GM12874 (cell line): ENCODE results near the gene MAP2.

Experiments used
- CTCF ChIP-seq: IDR thresholded peaks from 2 replicates; pipeline ENCODE4 v1.5.1; 2011; ENCODE audit warnings: low read depth, mild to moderate bottlenecking, control low read depth, low read length, moderate library complexity; ENCODE audit not compliant: insufficient read depth

The MAP2 gene

GRCh38 chr2:209593930-209594329 lies 170.1 kb downstream of the MAP2 start:
- no peak for TF ChIP-seq CTCF

DNA sequence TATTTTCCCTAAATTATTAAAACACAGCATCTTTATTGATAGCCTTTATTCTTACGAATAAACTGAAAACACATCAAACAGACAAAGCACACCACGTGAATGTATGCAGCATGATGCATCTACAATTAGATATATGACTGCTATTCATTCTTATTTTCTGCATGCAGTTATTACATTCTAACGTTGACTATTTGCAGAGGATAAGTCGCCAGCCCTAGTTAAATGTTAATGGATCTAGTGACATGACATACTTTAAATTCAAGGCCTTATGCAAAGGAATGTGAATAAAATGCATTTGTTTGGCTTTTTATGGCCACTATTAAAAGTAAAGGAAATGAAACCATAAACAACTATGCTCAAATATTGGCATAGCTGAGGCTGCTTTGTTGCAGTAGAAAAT lies 172.4 kb downstream of the MAP2 start:
- TF ChIP-seq CTCF: no peak

- no peak for TF ChIP-seq CTCF
These were observed 176.7 kb downstream of the MAP2 start for GRCh38 chr2:209600341-209601171.

DNA sequence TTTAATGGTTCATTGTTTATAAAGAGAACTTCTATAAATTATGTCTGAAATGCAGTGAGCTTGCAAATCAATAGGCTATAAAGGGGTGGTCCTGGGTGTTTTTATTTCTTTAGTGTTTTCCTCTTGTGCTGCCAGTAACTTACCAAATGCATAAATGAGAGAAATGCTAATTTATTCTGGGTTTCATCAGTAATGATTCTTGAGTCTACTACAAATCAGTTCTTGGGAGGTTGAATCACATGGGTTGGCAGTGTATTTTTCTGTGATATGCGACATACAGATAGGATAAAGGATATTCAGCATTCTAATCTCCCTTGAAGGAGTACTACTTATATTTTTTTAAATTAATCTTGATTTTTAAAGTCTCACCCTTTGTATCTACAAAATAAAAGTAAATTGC lies 177.7 kb downstream of the MAP2 start:
- no peak for TF ChIP-seq CTCF

- TF ChIP-seq CTCF: no peak
These were observed 178.4 kb downstream of the MAP2 start for GRCh38 chr2:209602259-209602658.

GRCh38 chr2:209609531-209609930 lies 185.7 kb downstream of the MAP2 start:
- TF ChIP-seq CTCF: no peak

GRCh38 chr2:209610631-209611030 lies 186.8 kb downstream of the MAP2 start:
- no peak for TF ChIP-seq CTCF
